Stimulated activated CD4-positive, alpha-beta T cell treated with anti-CD3 and anti-CD28 coated beads, Interleukin-4, amount 100 ng/mL, for 1 hour (primary cell): Measurements from ENCODE around the gene CEP97.

Experiments used
- DNase-seq: peaks from one replicate; pipeline ENCODE4 v3.0.0-alpha.2; 2020

The CEP97 gene

DNA sequence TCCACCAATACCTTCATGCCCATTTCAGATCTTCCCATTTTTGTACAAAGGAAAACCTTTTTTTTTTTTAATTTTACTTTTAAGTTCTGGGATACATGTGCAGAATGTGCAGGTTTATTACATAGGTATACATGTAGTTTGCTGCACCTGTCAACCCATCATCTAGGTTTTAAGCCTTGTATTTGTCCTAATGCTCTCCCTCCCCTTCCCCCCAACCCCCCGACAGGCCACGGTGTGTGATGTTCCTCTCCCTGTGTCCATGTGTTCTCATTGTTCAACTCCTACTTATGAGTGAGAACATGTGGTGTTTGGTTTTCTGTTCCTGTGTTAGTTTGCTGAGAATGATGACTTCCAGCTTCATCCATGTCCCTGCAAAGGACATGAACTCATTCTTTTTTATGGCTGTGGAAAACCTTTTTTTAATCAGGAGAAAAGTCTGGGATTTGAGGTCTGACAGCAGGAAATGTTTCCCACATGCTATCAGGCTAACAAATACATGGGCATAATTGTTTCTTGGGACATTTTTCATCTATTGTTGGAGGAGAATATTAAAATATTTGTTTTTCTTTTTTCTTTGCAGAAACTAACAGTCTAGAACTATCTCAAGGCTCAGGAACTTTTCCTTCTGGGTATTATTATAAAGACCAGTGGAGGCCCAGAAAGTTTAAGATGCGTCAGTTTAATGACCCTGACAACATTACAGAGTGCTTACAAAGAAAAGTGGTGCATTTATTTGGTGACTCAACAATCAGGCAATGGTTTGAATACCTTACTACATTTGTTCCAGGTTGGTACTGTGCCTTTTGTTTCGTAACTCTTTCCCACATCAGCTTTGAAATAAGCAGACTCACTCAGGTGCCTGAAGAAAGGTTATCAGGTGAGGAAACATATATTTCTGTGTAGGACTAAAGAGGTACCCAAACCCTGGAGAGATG lies 92.1 kb downstream of the CEP97 start:
- no peak for DNase-seq

DNA sequence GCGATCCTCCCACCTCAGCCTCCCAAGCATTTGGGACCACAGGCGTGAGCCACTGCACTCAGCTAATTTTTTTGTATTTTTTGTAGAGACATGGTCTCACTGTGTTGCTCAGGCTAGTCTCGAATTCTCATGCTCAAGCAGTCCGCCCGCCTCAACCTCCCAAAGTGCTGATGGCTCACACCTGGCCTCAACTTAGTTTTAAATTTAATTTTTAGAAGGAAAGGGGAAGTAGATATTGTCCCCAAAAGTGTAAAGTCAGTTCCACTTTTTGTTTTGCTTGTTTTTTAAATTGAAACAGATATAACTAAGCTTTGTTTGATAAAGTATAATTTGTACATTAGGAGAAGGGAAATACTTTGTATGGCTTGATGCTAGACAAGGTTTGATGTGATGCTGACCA lies 93.6 kb downstream of the CEP97 start:
- no peak for DNase-seq

DNA sequence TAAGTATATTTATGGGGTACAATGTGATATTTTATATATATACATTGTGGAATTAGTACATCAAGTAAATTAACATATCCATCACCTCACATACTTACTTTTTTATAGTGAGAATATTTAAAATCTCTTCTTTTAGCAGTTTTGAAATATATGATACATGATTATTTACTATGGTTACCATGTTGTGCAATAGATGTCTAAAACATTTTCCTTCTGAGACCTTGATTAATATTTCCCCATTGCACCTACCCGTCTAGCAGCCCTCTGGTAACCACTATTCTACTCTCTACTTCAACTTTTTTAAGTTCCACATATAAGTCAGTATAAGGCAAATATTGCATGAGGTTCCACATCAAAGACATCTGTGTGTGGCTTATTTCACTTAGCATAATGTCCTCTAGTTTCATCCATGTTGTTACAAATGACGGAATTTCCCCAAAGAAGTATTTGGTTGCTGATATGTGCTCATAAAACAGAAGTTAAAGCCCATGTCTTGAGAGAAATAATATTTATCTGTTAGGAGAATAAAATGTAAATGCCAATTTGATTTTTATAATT lies 95.3 kb downstream of the CEP97 start:
- no peak for DNase-seq
